HepG2 (cell line): ENCODE measurements around the gene METTL26. TPM values are rescaled to one million over a fixed set of nuclear protein-coding genes. Genes with fewer than 3 reads are reported as not detected.

Experiments used
- ONECUT2 ChIP-seq: sonication (generic); formaldehyde crosslinking; IDR thresholded peaks from 2 replicates; pipeline ENCODE4 v1.4.0; 2020; ENCODE audit warnings: missing genetic modification reagents
- TOPORS ChIP-seq: sonication (generic); formaldehyde crosslinking; IDR thresholded peaks from 2 replicates; pipeline ENCODE4 v1.8.0; 2023; ENCODE audit warnings: mild to moderate bottlenecking, missing genetic modification reagents
- UBTF ChIP-seq: sonication (generic); formaldehyde crosslinking; IDR thresholded peaks from 2 replicates; pipeline ENCODE4 v1.4.0; 2020; ENCODE audit warnings: mild to moderate bottlenecking, missing genetic modification reagents
- ZBTB7B ChIP-seq: sonication (generic); formaldehyde crosslinking; IDR thresholded peaks from 2 replicates; pipeline ENCODE4 v1.4.0; 2020; ENCODE audit warnings: missing genetic modification reagents
- polyA plus RNA-seq, 8 experiments: library from polyadenylated mRNA; depleted of rRNA in 3 of 8; stranded (reverse) in 7 of 8; unstranded in 1 of 8; fragments of >200 nt; fragmentation: Illumina TruSeq in 4 of 8; extraction: Trizol in 4 of 8; gene quantifications; 2 replicates each; pipeline versions ENCODE4 v1.2.1 to v1.2.3, GENCODE V29; 2011 to 2016; ENCODE audit warnings: low read depth in 4 of 8, missing spikeins in 1 of 8, mixed read lengths in 1 of 8; ENCODE audit not compliant: insufficient read depth in 1 of 8
- total RNA-seq, 5 experiments: library from RNA; depleted of rRNA; stranded (reverse); fragments of >200 nt; fragmentation: Illumina TruSeq; extraction: Trizol; gene quantifications; 2 replicates each; pipeline ENCODE4 v1.2.3, GENCODE V29; 2016; ENCODE audit warnings: low read depth in 1 of 5
- TF ChIP-seq, protein P1 (sequence below): sonication (generic); formaldehyde crosslinking; IDR thresholded peaks from 2 replicates; pipeline ENCODE4 v1.4.0; 2020; ENCODE audit warnings: missing genetic modification reagents, borderline replicate concordance

The METTL26 gene
- total and polyA plus RNA-seq, 2 of the 13 experiments (the other 11 are each of a cell fraction or from before 2014, with no cell fraction given): 65.5 to 70.1 TPM

DNA sequence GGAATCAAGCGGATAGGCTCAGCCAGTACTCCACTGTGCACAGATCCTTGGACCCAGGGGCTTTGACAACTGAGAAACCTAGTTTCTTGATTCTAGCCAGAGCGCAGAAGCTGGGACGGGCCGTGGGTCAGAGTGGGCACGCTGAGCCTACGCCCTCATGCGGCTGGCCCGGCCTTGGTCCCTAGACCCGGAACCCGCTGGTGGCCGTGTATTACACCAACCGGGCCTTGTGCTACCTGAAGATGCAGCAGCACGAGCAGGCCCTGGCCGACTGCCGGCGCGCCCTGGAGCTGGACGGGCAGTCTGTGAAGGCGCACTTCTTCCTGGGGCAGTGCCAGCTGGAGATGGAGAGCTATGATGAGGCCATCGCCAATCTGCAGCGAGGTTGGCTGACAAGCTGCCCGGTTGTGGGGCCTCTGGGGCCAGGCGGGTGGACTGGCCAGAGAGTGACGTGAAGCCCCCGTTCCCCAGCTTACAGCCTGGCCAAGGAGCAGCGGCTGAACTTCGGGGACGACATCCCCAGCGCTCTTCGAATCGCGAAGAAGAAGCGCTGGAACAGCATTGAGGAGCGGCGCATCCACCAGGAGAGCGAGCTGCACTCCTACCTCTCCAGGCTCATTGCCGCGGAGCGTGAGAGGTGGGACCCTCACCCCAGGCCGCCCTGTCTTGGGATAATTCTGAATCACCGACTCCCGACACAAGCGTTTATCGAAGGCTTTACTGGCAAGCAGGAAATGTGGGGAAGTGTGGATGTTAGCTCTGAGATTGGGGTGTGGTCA lies 45.1 kb upstream of the METTL26 start (continued):
- peak; percentile 48; the same call in 1 of the 2 replicates for TF ChIP-seq UBTF
- no peak for TF ChIP-seq TOPORS (CRISPR knock-in tag)
- no peak for TF ChIP-seq ZBTB7B (CRISPR knock-in tag)
- TF ChIP-seq ONECUT2 (CRISPR knock-in tag): no peak
- TF ChIP-seq, protein P1, sequence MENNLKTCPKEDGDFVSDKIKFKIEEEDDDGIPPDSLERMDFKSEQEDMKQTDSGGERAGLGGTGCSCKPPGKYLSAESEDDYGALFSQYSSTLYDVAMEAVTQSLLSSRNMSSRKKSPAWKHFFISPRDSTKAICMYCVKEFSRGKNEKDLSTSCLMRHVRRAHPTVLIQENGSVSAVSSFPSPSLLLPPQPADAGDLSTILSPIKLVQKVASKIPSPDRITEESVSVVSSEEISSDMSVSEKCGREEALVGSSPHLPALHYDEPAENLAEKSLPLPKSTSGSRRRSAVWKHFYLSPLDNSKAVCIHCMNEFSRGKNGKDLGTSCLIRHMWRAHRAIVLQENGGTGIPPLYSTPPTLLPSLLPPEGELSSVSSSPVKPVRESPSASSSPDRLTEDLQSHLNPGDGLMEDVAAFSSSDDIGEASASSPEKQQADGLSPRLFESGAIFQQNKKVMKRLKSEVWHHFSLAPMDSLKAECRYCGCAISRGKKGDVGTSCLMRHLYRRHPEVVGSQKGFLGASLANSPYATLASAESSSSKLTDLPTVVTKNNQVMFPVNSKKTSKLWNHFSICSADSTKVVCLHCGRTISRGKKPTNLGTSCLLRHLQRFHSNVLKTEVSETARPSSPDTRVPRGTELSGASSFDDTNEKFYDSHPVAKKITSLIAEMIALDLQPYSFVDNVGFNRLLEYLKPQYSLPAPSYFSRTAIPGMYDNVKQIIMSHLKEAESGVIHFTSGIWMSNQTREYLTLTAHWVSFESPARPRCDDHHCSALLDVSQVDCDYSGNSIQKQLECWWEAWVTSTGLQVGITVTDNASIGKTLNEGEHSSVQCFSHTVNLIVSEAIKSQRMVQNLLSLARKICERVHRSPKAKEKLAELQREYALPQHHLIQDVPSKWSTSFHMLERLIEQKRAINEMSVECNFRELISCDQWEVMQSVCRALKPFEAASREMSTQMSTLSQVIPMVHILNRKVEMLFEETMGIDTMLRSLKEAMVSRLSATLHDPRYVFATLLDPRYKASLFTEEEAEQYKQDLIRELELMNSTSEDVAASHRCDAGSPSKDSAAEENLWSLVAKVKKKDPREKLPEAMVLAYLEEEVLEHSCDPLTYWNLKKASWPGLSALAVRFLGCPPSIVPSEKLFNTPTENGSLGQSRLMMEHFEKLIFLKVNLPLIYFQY (CRISPR knock-in tag): peak; percentile 97
